ENCODE results near the gene TMEM52.
A peak's percentile ranks its signal among the peaks of the same experiment; 100 is the strongest.

TMEM52 gene

DNA sequence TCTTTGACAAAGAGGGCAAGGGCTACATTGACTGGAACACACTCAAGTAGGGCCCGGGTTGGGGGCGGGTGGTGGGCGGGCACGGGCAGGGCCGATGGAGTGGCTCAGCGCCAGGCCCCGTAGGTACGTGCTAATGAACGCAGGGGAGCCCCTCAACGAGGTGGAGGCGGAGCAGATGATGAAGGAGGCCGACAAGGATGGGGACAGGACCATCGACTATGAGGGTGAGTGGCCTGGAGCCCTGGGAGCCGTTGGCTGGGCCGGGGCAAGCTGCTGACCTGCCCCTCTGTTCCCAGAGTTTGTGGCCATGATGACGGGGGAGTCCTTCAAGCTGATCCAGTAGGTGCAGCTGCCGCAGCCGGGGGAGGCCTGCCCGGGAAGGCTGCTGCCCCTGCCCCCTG lies 2.2 kb downstream of the TMEM52 start:
- Mint-ChIP-seq H3K36me3 (ENCODE audit: low read depth) (no peaks in the 10 kb centered on the region), H3K4me1 (ENCODE audit: low read depth) (peaks cover 7% of the 10 kb centered on the region), H3K9me3 (no peaks in the 10 kb centered on the region), H3K27ac (no peak overlapping the region), H3K27me3 (no peaks in the 10 kb centered on the region), H3K4me3 (no peak overlapping the region)
- no peak for DNase-seq

- no peak for DNase-seq
- no peaks in the 10 kb centered on the region for H3K9me3 Mint-ChIP-seq
- no peak overlapping the region for H3K4me3 Mint-ChIP-seq
- H3K27me3 Mint-ChIP-seq: no peaks in the 10 kb centered on the region
- no peaks in the 10 kb centered on the region for H3K36me3 Mint-ChIP-seq (ENCODE audit: low read depth)
- no peak overlapping the region for H3K27ac Mint-ChIP-seq
- peaks cover 7% of the 10 kb centered on the region for H3K4me1 Mint-ChIP-seq (ENCODE audit: low read depth)
Measured at GRCh38 chr1:1915911-1916840, 2.9 kb downstream of the TMEM52 start.

DNA sequence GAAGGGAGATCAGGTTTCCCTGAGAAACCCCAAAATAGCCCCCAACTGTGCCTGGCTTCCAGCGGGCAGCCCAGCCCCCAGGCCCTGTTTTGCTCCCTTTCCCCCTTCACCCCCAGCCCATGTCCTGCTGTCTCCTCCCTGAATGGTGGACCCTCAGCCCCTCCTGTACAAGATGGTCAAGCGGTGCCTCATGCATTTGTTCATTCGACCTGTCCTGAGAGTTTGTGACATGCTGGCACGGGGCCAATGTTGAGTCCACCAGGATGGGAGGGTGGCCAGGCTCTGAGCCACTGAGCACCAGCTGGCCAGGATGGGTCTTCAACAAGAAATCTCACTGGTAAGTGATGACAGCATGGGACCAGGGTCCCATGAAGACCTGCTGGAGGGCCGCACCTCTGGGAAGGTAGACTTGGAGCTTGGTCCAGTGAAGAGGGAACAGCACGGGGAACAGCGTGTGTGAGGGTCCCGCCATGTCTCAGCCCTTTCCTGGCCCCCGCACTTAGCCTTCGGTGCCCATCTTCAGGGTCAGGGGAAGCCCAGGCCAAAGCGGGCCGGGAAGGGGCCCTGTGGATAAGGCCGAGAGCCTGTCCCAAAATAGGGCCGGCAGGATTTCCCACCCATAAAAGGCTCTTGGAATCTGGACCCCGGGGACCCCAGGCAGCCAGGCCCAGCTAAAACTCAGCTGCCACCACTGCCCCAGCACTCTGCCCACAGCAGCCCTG lies 3.9 kb downstream of the TMEM52 start, which contains the start of gene CALML6:
Gene CALML6, plus strand, starts transcription at position 290 of the 722 bp plus-strand sequence. Its CDS starts 21 bp downstream, at position 311.
- H3K9me3 Mint-ChIP-seq: no peaks in the 10 kb centered on the region
- no peaks in the 10 kb centered on the region for H3K36me3 Mint-ChIP-seq (ENCODE audit: low read depth)
- no peak within 1 kb of the TSS for H3K27ac Mint-ChIP-seq
- no peak for DNase-seq
- no peak within 1 kb of the TSS for H3K4me3 Mint-ChIP-seq
- peaks cover 11% of the 10 kb centered on the region for H3K4me1 Mint-ChIP-seq (ENCODE audit: low read depth)
- no peaks in the 10 kb centered on the region for H3K27me3 Mint-ChIP-seq

DNA sequence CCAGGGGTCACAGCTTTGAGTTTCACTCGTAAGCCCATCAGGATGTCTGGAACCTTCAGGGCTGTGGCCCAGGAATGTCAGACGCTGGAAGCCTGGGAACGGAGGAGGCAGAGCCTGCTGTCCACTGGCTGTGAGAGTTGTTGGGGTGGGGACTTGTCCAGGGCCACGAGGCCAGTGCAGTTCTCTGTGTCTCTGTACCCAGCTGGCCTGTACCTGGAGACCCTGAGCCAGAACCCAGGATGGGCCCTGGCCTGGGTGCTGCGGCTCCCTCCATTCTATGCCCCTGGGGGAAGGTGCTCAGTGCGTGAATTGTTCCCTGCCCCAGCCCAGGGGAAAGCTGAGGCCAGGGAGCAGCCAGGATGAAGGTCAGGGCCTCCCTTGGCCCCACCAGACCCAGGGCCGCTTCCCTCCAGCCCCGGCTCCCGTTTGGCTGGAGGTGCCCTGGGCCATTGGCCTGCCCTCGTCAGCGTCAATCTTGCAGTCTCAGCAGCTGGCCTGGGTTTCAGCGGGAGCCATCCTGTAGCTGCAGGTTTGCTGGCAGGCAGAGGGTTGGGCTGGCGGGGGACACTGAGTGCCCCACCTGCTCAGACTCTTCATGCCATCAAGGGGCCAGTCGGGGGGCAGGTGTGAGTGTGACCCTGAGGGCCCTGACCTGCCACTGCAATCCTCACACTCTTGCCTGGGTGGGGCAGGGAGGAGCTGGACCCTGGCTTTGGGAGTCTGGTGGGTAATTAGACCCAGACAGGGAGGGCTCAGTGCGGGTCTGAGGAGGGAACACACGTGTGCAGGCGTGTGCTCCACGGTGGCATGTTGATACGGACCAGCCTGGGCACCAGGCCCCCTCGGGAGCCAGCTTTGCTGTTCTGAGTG lies 4.7 kb downstream of the TMEM52 start:
- DNase-seq: no peak
- Mint-ChIP-seq H3K9me3 (no peaks in the 10 kb centered on the region), H3K4me1 (ENCODE audit: low read depth) (peaks cover 14% of the 10 kb centered on the region), H3K4me3 (no peak overlapping the region), H3K27ac (no peak overlapping the region), H3K36me3 (ENCODE audit: low read depth) (no peaks in the 10 kb centered on the region), H3K27me3 (no peaks in the 10 kb centered on the region)

DNA sequence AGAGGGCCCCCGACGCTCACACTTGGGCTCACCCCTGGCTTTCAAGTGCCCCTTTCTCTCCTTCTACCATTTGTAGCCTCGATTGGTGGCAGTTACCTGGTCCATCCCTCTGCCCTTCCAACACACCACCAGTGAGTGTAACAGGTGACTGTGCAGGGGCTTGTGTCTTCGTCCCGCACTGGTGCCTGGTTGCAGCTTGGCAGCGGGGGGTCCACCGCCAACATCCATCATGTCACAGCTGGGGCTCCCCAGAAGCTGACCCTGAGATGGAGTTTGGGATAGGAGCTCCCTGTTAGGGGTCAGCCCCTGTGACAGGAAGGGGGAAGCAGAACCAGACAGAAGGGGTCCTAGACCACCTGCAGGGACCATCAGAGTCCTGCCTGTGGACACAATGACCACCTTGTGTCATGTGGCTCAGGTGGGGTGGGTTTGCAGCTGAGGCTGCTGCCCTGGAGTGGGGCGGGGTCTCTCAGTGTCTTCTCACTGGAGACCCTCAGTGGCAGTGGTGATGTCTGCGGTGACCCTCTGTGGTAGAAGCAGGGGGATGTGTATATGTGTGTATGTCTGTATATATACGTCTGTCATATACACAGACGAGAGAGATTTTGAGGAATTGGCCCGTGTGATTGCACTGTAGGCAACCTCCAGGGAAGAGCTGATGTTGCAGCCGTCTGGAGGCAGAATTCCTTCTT lies 7.6 kb downstream of the TMEM52 start:
- no peak overlapping the region for H3K4me3 Mint-ChIP-seq

DNA sequence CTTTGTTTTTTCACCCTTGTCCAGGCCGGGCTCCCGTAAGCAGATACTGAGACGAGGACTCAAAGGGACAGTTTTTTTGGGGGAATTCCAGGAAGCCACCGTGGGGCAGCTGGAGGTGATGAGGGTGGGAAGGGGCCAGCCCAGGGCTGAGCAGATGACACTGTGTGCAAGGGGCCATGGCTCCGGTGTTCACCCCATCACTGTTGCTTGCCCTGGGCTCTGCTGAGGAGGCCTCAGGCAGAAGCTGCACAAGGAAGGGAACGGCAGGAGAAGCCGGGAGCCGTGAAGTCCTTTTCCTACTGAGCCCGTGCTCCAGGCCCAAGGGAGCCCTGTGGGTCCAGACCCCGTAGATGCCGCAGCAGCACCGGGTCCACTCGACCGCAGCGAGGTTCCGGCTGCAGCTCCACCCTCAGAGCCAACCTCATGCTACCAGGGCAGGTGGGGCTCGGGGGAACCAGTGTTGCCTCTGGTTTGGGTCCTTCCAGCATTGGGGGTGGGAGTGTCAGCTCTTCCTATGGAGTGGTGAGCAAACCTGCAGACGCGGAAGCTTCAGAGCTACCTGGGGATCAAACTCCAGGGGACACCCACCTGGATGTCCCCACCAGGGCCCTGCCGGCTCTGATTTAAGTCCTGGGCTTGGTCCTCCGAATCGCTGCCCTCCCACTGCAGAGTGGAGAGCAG lies 8.3 kb downstream of the TMEM52 start:
- DNase-seq: no peak
- H3K4me3 Mint-ChIP-seq: peak overlapping the region; percentile 83
- H3K27ac Mint-ChIP-seq: no peak overlapping the region
- H3K27me3 Mint-ChIP-seq: no peaks in the 10 kb centered on the region
- H3K9me3 Mint-ChIP-seq: no peaks in the 10 kb centered on the region
- H3K4me1 Mint-ChIP-seq (ENCODE audit: low read depth): peaks cover 13% of the 10 kb centered on the region
- H3K36me3 Mint-ChIP-seq (ENCODE audit: low read depth): no peaks in the 10 kb centered on the region

More for the DNA sequence above, 7.6 kb downstream of the TMEM52 start:
- no peak overlapping the region for H3K27ac Mint-ChIP-seq
- DNase-seq: no peak
- no peaks in the 10 kb centered on the region for H3K36me3 Mint-ChIP-seq (ENCODE audit: low read depth)
- H3K4me1 Mint-ChIP-seq (ENCODE audit: low read depth): peaks cover 10% of the 10 kb centered on the region
- no peaks in the 10 kb centered on the region for H3K9me3 Mint-ChIP-seq
- no peaks in the 10 kb centered on the region for H3K27me3 Mint-ChIP-seq

DNA sequence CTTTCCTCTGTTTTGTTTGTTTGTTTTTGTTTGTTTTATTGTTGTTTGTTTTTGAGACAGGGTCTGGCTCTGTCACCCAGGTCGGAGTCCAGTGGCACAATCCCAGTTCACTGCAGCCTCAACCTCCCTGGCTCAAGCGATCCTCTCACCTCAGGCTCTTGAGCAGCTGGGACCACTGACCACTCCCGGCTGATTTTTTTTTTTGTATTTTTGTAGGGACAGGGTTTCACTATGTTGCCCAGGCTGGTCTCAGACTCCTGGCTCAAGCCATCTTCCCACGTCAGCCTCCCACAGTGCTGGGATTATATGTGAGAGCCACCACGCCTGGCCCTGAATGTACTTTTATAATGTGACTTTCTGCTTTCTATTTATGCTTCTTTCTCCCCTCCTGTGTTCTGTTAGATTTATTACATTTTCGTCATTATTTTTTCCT lies 9.0 kb downstream of the TMEM52 start:
- no peak for DNase-seq
- no peaks in the 10 kb centered on the region for H3K27me3 Mint-ChIP-seq
- peak overlapping the region; percentile 83 for H3K4me3 Mint-ChIP-seq
- peak overlapping the region; percentile 91 for H3K27ac Mint-ChIP-seq
- no peaks in the 10 kb centered on the region for H3K9me3 Mint-ChIP-seq
- H3K4me1 Mint-ChIP-seq (ENCODE audit: low read depth): peaks cover 13% of the 10 kb centered on the region
- no peaks in the 10 kb centered on the region for H3K36me3 Mint-ChIP-seq (ENCODE audit: low read depth)

DNA sequence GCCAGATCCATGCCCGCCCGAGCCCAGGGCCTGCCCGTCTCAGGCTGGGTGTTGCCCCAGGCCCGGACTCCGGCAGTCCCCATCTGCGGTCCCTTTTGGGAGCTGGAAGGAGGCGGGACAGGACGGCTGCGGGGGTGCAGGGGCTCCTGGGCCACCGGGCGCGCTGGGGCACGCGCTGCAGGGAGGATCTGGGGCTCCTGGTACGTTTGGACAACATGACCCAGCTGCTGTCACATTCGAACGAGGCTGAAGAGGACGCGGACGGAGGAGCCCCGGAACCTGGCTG lies 10.6 kb downstream of the TMEM52 start:
- DNase-seq: no peak
- no peaks in the 10 kb centered on the region for H3K27me3 Mint-ChIP-seq
- peaks cover 13% of the 10 kb centered on the region for H3K4me1 Mint-ChIP-seq (ENCODE audit: low read depth)
- no peaks in the 10 kb centered on the region for H3K36me3 Mint-ChIP-seq (ENCODE audit: low read depth)
- H3K9me3 Mint-ChIP-seq: no peaks in the 10 kb centered on the region
- peak overlapping the region; percentile 61 for H3K27ac Mint-ChIP-seq
- peak overlapping the region; percentile 70 for H3K4me3 Mint-ChIP-seq

- Mint-ChIP-seq H3K4me3 (no peak overlapping the region), H3K27me3 (no peaks in the 10 kb centered on the region), H3K27ac (no peak overlapping the region), H3K36me3 (ENCODE audit: low read depth) (no peaks in the 10 kb centered on the region), H3K9me3 (no peaks in the 10 kb centered on the region), H3K4me1 (ENCODE audit: low read depth) (peaks cover 13% of the 10 kb centered on the region)
- DNase-seq: no peak
Measured at GRCh38 chr1:1907098-1907736, 11.9 kb downstream of the TMEM52 start.

DNA sequence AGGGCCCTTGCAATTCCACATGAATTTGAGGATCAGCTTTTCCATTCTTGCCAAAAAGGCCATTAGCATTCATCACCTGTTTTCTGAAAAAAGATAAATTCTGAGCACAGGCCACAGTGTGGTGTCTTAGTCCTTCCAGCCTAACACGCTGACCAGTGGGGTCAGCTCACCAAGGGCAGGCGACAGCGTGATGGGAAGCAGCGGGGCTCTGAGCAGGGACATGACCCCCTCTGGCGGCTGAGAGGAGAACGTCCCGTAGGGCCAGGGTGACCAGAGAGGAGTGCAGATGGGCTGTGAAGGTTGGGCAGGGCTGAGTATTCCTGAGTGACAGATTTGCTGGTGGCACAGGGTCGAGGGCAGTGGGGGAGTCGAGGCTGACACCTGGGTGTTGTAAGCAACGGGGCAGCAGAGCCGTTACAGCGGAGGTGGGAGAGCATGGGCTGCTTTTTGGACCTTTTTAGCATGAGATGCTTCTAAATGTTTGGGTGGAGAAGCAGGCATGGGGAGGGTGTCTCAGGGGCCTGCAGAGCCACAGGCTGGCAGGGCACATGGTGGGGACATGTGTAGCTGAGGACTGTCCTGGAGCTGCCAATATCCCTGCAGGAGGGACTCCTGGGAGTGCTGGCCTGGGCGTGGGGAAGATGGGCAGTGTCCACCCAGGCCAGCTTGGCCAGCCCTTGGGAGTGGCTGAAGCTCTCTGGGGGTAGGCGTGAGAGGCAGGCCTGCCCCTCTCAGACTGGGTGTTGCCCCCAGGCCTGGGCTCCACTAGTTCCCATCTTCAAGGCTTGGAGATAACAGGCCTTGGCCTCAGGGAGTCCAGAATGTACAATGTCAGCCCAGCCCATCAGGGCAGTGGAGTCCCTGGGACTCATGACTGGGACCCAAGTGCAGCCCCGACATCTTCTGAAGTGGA lies 12.6 kb downstream of the TMEM52 start:
- Mint-ChIP-seq H3K4me1 (ENCODE audit: low read depth) (peaks cover 13% of the 10 kb centered on the region), H3K27ac (peak overlapping the region; percentile 37)
- DNase-seq: peak; percentile 77

DNA sequence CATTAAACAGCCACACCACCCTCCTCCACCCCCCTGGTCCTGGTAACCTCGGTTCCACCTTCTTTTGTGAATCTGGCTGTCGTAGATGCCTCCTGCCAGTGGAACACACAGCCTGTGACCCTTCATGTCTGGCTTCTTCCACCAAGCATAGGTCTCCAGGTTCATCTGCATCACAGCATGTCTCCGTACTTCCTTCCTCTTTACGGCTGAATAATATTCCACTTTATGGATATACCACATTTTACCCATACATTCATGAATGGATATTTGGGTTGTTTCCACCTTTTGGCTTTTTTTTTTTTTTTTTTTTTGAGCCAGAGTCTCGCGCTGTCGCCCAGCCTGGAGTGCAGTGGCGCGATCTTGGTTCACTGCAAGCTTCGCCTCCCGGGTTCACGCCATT lies 15.9 kb downstream of the TMEM52 start:
- Mint-ChIP-seq H3K4me3 (no peak overlapping the region), H3K27ac (no peak overlapping the region), H3K4me1 (ENCODE audit: low read depth) (peaks cover 8% of the 10 kb centered on the region), H3K36me3 (ENCODE audit: low read depth) (no peaks in the 10 kb centered on the region), H3K27me3 (no peaks in the 10 kb centered on the region), H3K9me3 (no peaks in the 10 kb centered on the region)
- DNase-seq: no peak

More for the DNA sequence above, 12.6 kb downstream of the TMEM52 start:
- H3K9me3 Mint-ChIP-seq: no peaks in the 10 kb centered on the region
- H3K4me3 Mint-ChIP-seq: no peak overlapping the region
- no peaks in the 10 kb centered on the region for H3K27me3 Mint-ChIP-seq
- H3K36me3 Mint-ChIP-seq (ENCODE audit: low read depth): no peaks in the 10 kb centered on the region

GRCh38 chr1:1901641-1902294 lies 17.3 kb downstream of the TMEM52 start:
- no peak for DNase-seq
- H3K27me3 Mint-ChIP-seq: no peaks in the 10 kb centered on the region
- H3K36me3 Mint-ChIP-seq (ENCODE audit: low read depth): no peaks in the 10 kb centered on the region
- no peak overlapping the region for H3K4me3 Mint-ChIP-seq
- H3K9me3 Mint-ChIP-seq: no peaks in the 10 kb centered on the region
- no peak overlapping the region for H3K27ac Mint-ChIP-seq
- H3K4me1 Mint-ChIP-seq (ENCODE audit: low read depth): peaks cover 9% of the 10 kb centered on the region

All from activated T-cell treated with anti-CD3 and anti-CD28 coated beads, Interleukin-2, amount 50 U/mL, for 24 hours (primary cell).